ENCODE data around the gene PRKAB2. TPM values are rescaled to one million over a fixed set of nuclear protein-coding genes. Genes with fewer than 3 reads are reported as not detected.

Gene PRKAB2
- total and polyA plus RNA-seq, 2 of the 13 experiments (the other 11 are each of a cell fraction or from before 2014, with no cell fraction given), result 44.0 to 118 TPM

DNA sequence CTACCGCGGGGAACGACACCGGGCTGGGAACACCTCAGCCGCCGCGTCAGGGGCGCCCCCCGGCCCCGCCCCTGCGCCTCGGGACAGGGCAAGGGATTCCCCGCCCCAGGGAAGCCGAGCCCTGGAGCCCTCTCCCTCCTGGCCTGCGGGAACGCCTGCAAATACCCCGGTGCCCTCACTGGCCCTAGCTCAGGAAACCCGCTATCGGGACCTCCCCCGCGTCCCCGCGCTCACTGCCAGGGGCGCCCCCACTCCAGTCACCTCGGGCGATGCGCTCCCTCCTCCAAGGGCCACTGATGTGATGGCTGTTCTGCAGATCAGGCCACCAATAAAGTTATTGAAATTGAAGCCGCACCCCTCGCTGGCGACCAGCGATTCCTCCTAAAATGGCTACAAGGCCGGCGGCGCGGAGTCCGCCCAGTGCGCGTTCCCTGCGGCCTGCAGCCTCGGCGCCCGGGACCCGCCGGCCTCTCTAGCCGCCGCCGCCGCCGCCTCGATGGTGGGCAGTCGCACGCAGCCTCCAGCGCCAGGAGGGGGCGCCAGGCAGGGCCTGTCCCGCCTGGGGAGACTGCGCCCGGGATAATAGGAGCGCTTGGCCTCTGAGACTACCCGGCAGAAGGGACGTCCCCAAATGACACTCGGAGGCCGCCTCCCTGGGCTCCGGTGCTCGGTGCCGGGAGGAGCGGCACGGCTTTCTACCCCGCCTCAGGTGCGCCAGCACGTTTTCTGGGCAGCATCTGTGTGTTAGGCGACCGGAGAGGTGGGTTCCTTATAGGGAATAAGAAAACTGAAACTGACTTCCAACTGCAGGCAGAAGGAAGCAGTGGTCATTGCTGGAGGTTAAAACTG, at the start of gene PRKAB2 (continued):
- peak; percentile 77; the same call in 1 of the 2 replicates for TF ChIP-seq ZNF609 (CRISPR knock-in tag; IDR thresholded peaks at IDR 0.05; ENCODE audit: borderline replicate concordance)
- TF ChIP-seq SCMH1 (CRISPR knock-in tag; IDR thresholded peaks at IDR 0.05; ENCODE audit: borderline replicate concordance), result no peak
- TF ChIP-seq NR2F2 (IDR thresholded peaks at IDR 0.05; ENCODE audit: borderline replicate concordance, low read depth), result no peak
- peak; percentile 91 for TF ChIP-seq FOXK1 (CRISPR knock-in tag; IDR thresholded peaks at IDR 0.05; ENCODE audit: borderline replicate concordance, low read depth)
- no peak; the same call in 1 of the 2 replicates for TF ChIP-seq ZNF12 (CRISPR knock-in tag; IDR thresholded peaks at IDR 0.05)
- 0 out of 2 replicates have a peak, but pooled peaks have one; percentile 45 for TF ChIP-seq ZNF646 (CRISPR knock-in tag; IDR thresholded peaks at IDR 0.05)
- peak; percentile 89 for TF ChIP-seq THAP11 (CRISPR knock-in tag; IDR thresholded peaks at IDR 0.05)
- TF ChIP-seq SMAD3 (CRISPR knock-in tag; IDR thresholded peaks at IDR 0.05), result peak; percentile 77
- TF ChIP-seq, protein P1, sequence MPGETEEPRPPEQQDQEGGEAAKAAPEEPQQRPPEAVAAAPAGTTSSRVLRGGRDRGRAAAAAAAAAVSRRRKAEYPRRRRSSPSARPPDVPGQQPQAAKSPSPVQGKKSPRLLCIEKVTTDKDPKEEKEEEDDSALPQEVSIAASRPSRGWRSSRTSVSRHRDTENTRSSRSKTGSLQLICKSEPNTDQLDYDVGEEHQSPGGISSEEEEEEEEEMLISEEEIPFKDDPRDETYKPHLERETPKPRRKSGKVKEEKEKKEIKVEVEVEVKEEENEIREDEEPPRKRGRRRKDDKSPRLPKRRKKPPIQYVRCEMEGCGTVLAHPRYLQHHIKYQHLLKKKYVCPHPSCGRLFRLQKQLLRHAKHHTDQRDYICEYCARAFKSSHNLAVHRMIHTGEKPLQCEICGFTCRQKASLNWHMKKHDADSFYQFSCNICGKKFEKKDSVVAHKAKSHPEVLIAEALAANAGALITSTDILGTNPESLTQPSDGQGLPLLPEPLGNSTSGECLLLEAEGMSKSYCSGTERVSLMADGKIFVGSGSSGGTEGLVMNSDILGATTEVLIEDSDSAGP (CRISPR knock-in tag; IDR thresholded peaks at IDR 0.05; ENCODE audit: borderline replicate concordance), result peak; percentile 96
- no peak; the same call in 1 of the 2 replicates for TF ChIP-seq AKAP8 (CRISPR knock-in tag; IDR thresholded peaks at IDR 0.05)
- TF ChIP-seq ZBTB8A (CRISPR knock-in tag; IDR thresholded peaks at IDR 0.05; ENCODE audit: borderline replicate concordance, low read depth), result 0 out of 2 replicates have a peak, but pooled peaks have one; percentile 67
- peak; percentile 83 for TF ChIP-seq PHF20 (CRISPR knock-in tag; IDR thresholded peaks at IDR 0.05)
- peak; percentile 84 for TF ChIP-seq ZNF703 (CRISPR knock-in tag; IDR thresholded peaks at IDR 0.05; ENCODE audit: borderline replicate concordance)
